GM18507 (cell line): ENCODE data around the gene LMTK2.

Experiments used
- DNase-seq: peaks from one replicate; pipeline ENCODE4 v3.0.0; 2011; ENCODE audit warnings: low read depth; ENCODE audit not compliant: insufficient read length; ENCODE audit errors: extremely low spot score
- FAIRE-seq: peaks from 2 replicates; lab custom pipeline; 2011; peaks lifted over from hg19 to GRCh38; lab: Jason Lieb, UNC

Gene LMTK2

DNA sequence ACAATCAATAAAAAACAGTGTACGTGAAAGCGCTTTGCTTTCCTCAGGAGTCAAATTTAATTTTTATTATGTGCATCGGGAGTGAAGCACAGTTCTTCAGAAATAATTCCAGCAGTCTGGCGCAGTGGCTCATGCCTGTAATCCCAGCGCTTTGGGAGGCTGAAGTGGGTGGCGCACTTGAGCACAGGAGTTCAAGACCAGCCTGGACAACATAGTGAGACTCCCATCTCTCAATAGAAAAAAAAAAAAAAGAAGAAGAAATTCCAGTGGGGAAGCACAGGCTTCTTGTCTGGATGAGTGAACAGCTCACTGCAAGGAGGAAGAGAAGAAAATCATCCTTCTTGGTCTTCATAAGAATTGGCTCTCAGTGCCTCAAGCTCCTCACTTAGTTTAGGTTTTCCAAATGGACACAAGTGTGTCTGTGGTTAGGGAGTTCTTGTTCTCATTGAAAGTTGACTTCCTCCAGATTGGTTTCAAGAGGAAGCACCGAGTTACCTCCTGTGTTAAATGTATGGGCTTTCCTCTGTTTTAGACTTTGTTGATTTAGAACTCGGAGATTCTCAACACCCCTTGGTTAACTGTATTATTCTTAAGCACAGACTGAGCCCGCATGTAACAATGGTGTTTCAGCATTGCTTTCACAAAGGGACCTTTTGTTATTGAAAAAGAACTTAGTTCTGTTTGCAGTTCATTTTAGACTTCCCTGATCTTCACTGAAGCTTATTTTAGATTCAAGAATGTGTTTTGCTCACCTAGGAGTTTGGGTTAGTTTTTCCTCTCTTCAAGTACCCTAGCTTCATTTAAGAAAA, 28.0 kb downstream of the LMTK2 start:
- FAIRE-seq, result no peak
- no peak for DNase-seq

DNA sequence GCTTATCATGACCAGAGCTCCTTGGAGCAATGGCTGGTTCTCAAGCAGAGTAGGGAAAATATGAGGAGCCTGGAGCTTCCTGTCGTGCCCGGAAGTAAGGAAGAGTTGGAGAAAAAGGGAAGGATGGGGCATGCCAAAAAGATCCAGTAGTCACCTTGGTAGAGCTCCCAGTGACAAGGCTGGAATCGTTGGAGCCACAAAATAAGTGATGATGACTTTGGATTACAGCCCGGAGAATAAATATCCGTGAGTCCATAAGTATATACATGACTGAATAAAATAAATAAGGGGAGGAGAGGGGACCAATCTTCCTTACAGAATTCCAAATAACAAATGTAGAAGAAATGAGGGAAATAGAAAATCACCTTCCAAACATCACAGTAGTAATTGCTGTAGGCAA, 29.3 kb downstream of the LMTK2 start:
- no peak for DNase-seq
- FAIRE-seq, result no peak

DNA sequence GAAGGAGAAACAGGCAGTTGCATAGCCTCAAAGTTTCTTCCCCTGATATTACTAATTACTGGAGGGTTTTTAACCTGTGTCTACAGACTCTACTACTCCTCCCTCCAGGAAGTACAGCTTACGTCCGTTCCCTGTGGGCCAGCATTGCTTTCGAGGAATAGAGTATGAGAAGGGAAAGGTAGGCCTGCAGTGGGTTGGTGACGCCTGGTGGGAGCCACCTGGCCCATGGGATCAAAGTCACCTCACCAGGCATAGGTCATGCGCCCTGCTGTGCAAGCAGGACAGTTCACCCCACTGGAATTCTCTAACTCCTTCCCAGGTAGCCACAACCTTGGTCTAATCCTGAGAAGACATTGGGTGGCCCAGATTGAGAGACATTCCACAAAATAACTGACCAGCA, 29.8 kb downstream of the LMTK2 start:
- no peak for FAIRE-seq
- DNase-seq, result no peak

DNA sequence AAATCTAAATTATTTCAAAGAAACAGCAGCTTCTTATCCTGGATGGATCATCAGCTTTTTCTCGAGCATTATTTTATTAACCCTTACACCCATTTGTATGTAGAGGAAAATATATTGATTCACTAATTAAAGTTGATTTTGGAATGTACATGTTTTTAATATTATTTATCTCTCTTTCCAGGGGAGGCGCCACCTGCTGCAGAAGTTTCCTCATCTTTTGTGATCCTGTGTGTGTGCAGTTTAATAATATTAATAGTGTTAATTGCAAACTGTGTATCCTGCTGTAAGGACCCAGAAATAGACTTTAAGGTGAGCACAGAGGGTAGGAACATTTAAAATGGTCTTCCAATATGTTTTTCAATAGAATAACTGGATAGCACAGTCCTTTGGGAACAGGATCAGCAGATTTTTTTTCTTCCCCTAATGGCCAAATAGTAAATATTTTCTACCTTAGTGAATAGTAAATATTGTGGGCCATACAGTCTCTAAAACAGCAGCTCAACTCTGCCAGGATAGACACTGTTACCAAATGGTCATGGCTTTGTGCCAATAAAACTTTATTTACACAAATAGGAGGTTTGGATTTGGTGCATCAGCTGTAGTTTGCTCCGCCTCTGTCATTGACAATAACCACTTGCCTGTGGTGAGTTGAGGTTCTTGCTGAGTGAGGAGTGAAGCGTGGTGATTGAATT, 30.6 kb downstream of the LMTK2 start:
- DNase-seq (no peak), FAIRE-seq (no peak)

DNA sequence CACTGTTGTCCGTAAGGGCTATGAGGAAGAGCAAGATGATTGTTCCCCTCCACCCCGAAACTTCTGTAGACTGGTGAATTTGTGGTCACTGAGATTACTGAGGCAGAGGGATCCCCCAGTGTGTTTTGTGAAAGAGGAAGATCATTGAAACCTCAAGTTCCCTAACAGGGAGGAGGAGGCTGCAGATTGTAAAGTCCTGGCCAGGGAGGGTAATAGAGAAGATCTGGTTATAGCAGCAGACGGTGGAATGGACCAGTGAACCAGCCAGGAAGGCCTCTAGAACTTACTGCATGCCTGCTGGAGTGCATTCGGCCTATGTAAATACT, 31.1 kb downstream of the LMTK2 start:
- no peak for DNase-seq
- peak; percentile 91 for FAIRE-seq

DNA sequence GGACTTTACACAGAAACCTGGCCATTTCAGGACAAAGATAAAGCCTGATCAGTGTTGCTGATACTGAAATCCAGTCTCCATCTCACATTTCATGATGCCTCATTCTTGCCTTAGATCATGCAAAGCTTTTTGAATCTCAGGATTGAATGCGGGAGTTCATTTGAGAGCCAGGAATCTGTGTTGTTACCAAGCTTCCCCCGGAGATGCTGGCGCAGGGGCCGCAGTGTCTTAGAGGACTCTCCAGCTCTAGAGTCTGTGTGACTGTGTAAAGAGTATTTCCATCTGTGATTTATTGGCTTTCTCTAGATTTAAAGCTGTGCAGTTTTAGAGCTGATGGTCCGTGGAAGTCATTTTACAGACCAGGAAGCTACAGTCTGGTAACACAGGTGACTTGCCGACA, 32.0 kb downstream of the LMTK2 start:
- DNase-seq (no peak), FAIRE-seq (no peak)

DNA sequence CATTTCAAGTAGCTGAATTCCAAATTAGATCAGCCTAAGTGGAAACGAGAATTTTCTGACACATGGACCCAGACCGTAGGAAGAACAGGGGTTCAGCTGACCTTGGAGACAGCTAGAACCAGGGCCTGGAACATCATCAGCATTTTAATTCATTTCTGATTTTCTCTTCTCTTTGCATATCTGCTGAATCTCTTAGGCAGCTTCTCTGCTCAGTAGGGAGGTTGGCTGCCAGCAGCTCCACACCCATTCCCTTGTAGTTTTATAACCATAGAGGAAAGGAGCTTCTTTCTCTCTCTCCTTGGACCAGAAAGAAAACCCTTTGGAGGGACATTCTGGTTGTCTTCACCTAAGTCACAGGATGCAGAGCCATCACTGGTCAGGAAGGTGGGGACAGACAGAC, 36.0 kb downstream of the LMTK2 start:
- DNase-seq (no peak), FAIRE-seq (no peak)

DNA sequence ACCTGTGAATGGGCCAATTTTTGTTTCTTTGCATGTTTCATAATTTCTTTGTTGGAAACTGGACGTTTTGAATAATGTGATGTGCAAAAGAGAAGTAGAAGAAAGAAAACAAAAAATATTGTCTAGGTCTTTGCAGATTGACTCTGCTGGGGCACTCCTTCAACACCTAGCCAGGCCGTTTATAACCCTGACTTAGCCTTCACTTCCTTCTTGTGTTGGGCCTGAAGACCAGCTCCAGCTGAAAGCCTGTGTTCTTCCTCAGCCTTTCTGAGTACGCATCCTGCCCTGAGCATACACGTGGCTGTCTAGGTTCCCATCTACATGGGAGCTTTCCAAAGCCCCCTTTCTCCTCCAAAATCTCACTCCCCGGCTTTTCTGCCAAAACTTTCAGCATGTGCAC, 41.9 kb downstream of the LMTK2 start:
- FAIRE-seq (no peak), DNase-seq (no peak)

DNA sequence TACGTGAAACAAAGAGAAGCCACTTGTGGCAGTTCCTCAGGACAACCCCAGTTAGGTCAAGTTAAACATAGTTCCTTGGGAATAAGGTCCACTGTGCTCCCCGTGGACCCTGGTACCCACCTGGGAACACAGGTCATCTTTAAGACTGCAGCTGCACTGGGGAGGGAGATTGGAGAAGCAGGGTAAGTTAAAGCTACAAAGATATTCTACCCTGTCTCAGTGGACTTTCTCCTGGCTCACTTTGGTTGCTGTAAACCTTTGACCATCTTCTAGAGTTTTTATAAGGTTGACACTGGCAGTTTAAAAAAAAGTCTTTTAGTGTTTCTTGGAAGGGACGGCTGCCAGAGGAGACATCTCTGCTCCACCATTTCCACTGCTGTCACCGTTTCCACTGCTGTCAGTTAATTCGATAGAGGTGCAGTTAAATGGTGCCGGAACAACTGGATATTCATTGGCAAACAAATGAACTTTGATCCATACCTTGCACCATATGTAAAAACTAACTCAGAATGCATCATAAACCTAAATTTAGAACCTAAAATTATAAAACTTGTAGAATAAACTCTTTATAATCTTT, 42.5 kb downstream of the LMTK2 start:
- FAIRE-seq (no peak), DNase-seq (no peak)

DNA sequence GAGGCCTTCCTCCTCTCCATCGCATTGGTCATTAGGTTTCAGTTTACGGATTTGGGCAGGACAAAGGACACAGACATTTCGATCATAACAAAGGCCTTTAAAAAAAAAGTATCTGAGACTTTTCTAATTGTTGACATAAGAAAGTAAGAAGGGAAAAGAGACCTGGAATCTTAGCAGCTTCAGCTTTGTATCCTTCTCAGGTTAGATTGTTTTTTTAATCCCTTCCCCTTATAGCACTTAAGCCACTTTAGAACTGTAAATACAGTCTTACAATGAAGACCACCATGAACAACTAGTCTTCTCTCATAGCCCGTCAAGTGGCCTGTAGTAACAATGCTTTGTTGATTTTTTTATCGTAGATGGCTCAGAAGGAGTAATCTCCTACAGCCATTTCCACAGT, 45.2 kb downstream of the LMTK2 start:
- no peak for FAIRE-seq

DNA sequence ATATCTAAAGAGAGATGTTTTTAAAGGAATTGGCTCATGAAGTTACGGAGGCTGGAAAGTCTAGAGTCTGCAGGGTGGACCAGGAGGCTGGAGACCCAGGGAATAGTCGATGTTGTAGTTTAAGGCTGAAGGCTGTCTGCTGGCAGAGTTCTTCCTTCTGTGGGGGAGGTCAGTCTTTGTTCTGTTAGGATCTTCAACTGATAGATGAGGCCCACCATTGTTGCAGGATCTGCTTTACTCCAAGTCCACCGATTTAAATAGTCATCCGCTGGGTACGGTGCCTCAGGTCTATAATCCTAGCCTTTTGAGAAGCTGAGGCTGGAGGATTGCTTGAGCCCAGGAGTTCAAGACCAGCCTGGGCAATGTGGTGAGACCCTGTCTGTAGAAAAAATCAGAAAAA, 50.0 kb downstream of the LMTK2 start:
- FAIRE-seq, result no peak
- no peak for DNase-seq

More for the DNA sequence above, 45.2 kb downstream of the LMTK2 start:
- DNase-seq, result no peak

DNA sequence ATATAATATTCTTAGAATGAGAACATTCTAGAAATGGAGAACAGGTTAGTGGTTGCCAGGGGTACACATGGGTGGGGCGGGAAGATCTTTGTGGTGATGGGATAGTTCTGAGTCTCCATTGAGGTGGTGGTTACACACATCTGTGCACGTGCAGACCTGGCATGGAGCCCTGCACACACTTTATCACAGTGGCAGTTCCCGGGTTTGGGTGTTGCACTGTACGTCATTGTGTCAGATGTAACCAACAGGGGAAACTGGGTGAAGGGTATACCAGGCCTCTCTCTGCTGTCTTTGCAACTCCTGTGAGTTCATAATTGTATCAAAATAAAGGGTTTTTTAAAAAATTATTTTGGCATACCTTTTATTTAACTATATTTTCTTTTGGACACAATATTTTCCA, 51.1 kb downstream of the LMTK2 start:
- FAIRE-seq, result no peak

DNA sequence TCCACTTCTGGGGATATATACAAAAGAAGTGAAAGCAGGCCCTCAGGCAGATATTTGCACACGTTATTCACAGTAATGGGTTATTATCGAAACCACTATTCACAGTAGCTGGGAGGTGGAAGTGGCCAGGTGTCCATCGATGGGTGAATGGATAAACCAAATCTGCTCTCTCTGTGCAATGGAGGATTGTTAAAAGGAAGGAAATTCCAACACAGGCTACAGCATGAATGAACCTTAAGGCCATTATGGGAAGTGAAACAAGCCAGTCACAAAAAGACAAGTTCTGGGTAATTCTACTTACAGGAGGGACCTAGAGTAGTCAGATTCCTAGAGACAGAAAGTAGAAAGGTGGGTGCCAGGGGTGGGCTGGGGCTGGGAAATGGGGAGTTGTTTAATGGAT, 56.1 kb downstream of the LMTK2 start:
- FAIRE-seq, result no peak
- no peak for DNase-seq

More for the DNA sequence above, 51.1 kb downstream of the LMTK2 start:
- no peak for DNase-seq

DNA sequence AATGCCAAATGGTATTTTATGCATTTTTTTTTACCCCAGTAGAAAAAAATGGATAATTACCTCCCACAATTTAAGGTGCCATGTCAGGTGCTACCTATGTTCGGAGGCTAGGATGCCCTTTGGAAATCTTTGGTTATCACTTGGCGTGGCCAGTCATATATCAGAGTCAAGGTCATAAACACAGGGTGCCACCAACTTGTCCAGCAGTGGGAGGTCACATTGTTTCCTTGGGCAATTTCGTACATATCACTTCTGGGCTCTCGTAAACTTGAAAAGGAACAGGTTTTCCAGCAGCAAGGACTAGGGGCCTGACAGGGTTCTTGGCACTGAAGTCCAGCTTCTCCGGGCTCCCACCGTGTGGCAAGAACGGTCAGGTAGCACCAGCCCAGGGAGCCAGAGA, 56.6 kb downstream of the LMTK2 start:
- no peak for DNase-seq
- no peak for FAIRE-seq

DNA sequence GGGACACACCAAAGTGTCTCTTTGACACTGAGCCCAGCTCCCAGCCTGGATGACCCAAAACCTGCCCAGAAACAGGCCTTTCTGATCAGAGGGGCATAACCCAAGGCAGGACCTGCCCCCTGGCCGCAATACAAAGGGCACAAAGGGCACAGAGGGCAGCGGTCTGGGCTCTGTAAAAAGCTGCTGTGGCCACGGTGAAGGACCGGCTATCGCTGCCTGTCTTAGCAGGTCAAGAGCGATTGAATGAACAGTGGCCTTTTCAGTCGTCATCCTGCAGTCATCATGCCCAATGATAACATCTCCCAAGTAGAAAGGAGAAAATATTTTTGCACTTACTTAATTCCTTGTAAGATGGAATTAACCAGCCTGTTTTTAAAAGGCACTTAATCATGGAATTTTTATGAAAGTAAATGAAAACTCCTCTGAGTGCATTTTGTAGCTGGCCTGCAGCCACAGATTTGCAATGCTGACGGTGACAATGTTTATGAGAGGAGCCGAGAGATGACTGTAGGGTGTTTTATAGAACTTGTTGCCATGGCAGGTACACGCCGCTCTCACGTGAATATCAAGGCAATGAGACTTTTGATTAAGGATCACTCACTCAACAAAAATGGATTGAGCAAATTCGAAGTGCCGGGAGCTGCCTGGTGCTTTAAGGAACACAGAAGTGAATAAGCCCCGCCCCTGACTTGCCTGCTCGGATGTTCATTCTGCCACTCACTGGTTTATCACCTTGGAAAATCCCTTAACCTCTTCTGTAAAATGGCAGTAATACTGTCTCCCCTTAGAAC, 57.2 kb downstream of the LMTK2 start:
- no peak for FAIRE-seq
- DNase-seq, result no peak

DNA sequence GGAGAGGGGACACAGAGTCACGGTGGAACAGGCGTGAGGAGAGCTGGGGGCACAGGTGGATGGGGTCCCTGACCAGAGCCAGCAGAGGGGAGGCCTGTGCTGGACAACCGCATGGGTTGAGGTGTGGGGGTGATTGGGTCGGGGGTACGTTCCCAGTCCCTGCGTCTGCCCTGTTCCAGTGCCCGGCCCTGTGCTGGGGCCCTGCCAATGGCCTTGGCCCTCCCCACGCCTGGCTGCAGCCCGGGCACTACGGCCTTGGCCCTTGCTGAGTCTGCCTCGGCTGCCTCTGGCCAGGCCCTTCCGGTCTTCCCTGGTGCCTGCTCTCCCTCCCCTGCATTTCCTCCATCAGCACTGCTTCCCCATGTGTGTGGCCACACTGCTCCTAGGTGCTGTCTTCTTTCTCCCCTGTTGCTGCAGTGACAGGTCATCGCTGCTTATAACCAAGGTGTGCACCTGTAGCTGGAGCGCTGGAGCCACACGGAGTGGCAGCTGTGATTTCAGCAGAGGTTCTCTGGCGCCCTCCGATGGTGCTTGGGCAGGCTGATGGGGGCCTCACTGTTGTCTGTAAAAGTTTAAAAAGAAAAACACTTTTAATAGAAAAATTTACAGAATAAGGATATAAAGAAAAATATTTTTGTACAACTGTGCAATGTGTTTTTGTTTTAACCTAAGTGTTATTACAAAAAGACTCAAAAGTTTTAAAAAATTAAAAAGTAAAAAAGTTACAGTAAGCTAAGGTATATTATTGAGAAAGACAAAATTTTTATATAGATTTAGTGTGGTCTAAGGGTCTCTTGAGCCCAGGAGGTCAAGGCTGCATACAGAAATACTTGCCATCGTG, 59.4 kb downstream of the LMTK2 start:
- FAIRE-seq (no peak), DNase-seq (no peak)

DNA sequence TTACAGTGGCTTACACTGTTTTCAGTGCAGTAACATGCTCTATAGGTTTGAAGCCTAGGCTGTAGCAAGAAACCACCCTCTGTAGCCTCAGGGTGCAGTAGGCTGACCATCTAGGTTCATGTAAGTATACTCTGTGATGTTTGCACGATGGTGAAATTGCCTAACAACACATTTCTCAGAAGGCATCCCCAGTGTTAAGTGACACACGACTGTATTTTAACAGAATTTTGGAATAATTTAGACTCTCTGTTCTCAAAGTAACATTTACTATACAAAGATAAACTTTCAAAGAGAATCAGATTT, 60.0 kb downstream of the LMTK2 start:
- DNase-seq (no peak), FAIRE-seq (no peak)

DNA sequence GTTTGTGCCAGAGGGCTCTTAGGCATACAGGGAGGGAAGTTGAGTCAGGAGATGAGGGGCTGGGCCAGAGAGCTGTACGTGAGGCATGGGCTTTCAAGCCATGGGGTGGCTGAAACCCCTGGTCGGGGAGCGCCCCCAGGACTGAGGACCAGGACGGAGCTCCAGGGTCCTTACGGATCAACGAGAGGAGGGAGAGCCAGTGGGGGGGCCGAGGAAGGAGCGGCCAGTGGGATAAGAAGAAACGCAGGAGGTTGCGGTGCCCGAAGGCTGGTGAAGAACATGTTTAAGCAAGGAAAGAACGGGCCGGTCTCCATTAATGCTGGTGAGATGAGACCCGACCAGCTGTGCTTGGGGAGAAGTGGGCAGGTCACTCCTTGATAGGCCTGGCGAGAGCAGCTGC, 61.0 kb downstream of the LMTK2 start:
- no peak for FAIRE-seq
- no peak for DNase-seq

DNA sequence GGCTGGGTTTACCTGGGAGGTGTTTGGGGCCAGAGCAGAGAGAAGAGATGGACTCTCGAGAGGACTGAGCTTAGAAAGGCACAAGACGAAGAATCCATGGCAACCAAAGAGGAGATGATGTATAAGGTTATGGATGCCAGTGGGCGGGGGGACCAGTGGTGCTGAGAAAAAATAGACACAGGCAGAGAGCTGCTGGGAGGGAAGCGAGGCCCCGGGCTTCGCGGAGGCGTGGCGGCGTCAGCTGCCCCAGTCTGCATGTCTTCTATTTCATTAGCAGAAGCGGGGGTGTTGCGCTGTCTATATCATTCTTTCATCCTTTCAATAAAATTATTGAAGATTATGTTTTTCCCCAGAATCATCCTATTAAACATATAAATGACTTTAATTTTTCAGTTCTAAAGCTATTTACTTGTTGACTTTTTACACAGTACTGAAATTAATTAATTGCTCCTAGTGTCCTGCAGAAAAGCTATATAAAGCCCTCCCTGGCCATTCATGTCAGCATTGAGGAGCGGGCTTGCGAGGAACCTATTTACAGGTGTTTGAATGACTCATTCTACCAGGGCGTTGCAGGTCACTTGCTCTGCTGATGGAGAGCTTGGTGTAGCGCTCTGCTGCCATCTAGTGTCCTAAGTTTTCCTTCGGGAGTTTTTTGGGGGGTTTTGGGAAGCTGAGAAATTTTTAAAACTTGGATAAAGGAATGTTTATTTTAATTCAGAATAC, 61.7 kb downstream of the LMTK2 start:
- FAIRE-seq (peak; percentile 89), DNase-seq (peak; percentile 73)
